MM.1S (cell line): ENCODE data around the gene PIK3R6.

ENCODE experiments used
- EZH2 ChIP-seq: fragments of 300-600 bp; sonication (generic); optimal IDR thresholded peaks from 2 replicates; pipeline ENCODE3; 2017; ENCODE audit warnings: low read depth, mild to moderate bottlenecking, antibody characterized with exemption, low read length, mixed read lengths
- EZH2phosphoT487 ChIP-seq: fragments of 300-600 bp; sonication (generic); IDR thresholded peaks from 2 replicates; pipeline ENCODE4 v1.6.1; 2018; ENCODE audit warnings: antibody characterized with exemption, low read length
- TF ChIP-seq, protein P1 (sequence below): fragments of 300-600 bp; sonication (generic); IDR thresholded peaks from 2 replicates; pipeline ENCODE4 v1.5.1; 2016; ENCODE audit warnings: antibody characterized with exemption, low read length, mixed read lengths

GRCh38 chr17:8873801-8874715, 6.6 kb upstream of the PIK3R6 start:
- TF ChIP-seq, protein P1, sequence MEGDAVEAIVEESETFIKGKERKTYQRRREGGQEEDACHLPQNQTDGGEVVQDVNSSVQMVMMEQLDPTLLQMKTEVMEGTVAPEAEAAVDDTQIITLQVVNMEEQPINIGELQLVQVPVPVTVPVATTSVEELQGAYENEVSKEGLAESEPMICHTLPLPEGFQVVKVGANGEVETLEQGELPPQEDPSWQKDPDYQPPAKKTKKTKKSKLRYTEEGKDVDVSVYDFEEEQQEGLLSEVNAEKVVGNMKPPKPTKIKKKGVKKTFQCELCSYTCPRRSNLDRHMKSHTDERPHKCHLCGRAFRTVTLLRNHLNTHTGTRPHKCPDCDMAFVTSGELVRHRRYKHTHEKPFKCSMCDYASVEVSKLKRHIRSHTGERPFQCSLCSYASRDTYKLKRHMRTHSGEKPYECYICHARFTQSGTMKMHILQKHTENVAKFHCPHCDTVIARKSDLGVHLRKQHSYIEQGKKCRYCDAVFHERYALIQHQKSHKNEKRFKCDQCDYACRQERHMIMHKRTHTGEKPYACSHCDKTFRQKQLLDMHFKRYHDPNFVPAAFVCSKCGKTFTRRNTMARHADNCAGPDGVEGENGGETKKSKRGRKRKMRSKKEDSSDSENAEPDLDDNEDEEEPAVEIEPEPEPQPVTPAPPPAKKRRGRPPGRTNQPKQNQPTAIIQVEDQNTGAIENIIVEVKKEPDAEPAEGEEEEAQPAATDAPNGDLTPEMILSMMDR, result no peak
- TF ChIP-seq EZH2 (no peak), EZH2phosphoT487 (no peak)
